ENCODE results near the gene KDM4B. TPM values are rescaled to one million over a fixed set of nuclear protein-coding genes. Genes with fewer than 3 reads are reported as not detected.

Gene KDM4B
- total and polyA plus RNA-seq, 12 donors: 12.4 to 35.8 (median 30.3) TPM

- Histone ChIP-seq H3K4me1 (peaks cover 0 to 24% (median 7%) of the 10 kb centered on the region in 9 donors), H3K9me3 (peaks cover 0 to 11% (median 2%) of the 10 kb centered on the region in 11 donors), H3K27ac (no peak overlapping the region), H3K36me3 (peaks cover 0 to 9% (median 0%) of the 10 kb centered on the region in 9 donors), H3K4me3 (no peak overlapping the region), H3K27me3 (no peaks in the 10 kb centered on the region)
- DNase-seq (no peak), ATAC-seq (no peak)
- intact Hi-C loops (cut with DNase I): no loop called here
- WGBS, 2 donors: 89 to 92% methylated on average over 13 of the region's 13 CpGs
- TF ChIP-seq CTCF (IDR thresholded peaks at IDR 0.05): no peak
Measured at GRCh38 chr19:5006821-5007220, 37.9 kb downstream of the KDM4B start.

- peak overlapping the region in 2 of 10 donors; percentile 33 to 55 for H3K27ac ChIP-seq
- 80 to 83% methylated on average over 26 of the region's 26 CpGs for WGBS, 2 donors
- intact Hi-C loops (cut with DNase I): loop anchor here in 1 of 10 donors (5.0 kb wide), 1 partner anchor 39 kb away; no protein-coding TSS in a partner anchor
- peaks cover 0 to 12% (median 2%) of the 10 kb centered on the region in 9 donors for H3K36me3 ChIP-seq
- TF ChIP-seq CTCF (IDR thresholded peaks at IDR 0.05): no peak
- DNase-seq: no peak
- H3K27me3 ChIP-seq: no peaks in the 10 kb centered on the region
- H3K4me3 ChIP-seq: no peak overlapping the region
- peak in 6 of 8 donors; percentile 29 to 68 (median 47) for ATAC-seq
- peaks cover 0 to 44% (median 22%) of the 10 kb centered on the region in 9 donors for H3K4me1 ChIP-seq
- H3K9me3 ChIP-seq: peaks cover 0 to 11% (median 2%) of the 10 kb centered on the region in 11 donors
Measured at GRCh38 chr19:5011476-5012238, 42.7 kb downstream of the KDM4B start.

GRCh38 chr19:5012688-5013457 lies 44.0 kb downstream of the KDM4B start:
- TF ChIP-seq CTCF (IDR thresholded peaks at IDR 0.05): no peak
- ATAC-seq (peak in 2 of 8 donors; percentile 16 to 35), DNase-seq (no peak)
- Histone ChIP-seq H3K27ac (peak overlapping the region in 3 of 10 donors; percentile 3 to 55 (median 22)), H3K9me3 (peaks cover 0 to 5% (median 0%) of the 10 kb centered on the region in 11 donors), H3K4me3 (no peak overlapping the region), H3K27me3 (no peaks in the 10 kb centered on the region), H3K4me1 (peaks cover 0 to 41% (median 22%) of the 10 kb centered on the region in 9 donors), H3K36me3 (peaks cover 0 to 24% (median 9%) of the 10 kb centered on the region in 9 donors)
- whole genome bisulfite sequencing, 2 donors: 90 to 93% methylated on average over 25 of the region's 25 CpGs
- intact Hi-C loops (cut with DNase I): loop anchor here in 1 of 10 donors (5.0 kb wide), 1 partner anchor 41 kb away; no protein-coding TSS in a partner anchor

GRCh38 chr19:5013761-5014160 lies 44.8 kb downstream of the KDM4B start:
- ATAC-seq: peak in 4 of 8 donors; percentile 40 to 91 (median 71)
- Histone ChIP-seq H3K9me3 (no peaks in the 10 kb centered on the region), H3K4me3 (no peak overlapping the region), H3K36me3 (peaks cover 0 to 32% (median 9%) of the 10 kb centered on the region in 9 donors), H3K27ac (peak overlapping the region in 4 of 10 donors; percentile 3 to 22 (median 6)), H3K27me3 (no peaks in the 10 kb centered on the region), H3K4me1 (peaks cover 7 to 44% (median 22%) of the 10 kb centered on the region in 9 donors)
- WGBS, 2 donors: 81 to 95% methylated on average over 14 of the region's 14 CpGs
- DNase-seq: no peak
- TF ChIP-seq CTCF (IDR thresholded peaks at IDR 0.05): no peak
- intact Hi-C loops (cut with DNase I): loop anchor here in 1 of 10 donors (5.0 kb wide), 1 partner anchor 41 kb away; no protein-coding TSS in a partner anchor

Data from heart right ventricle (tissue), 16 donors.